Measurements from ENCODE around the gene ABCA13. TPM values are rescaled to one million over a fixed set of nuclear protein-coding genes. Genes with fewer than 3 reads are reported as not detected.

Gene ABCA13
- polyA plus RNA-seq, 3 donors: 0.10 to 0.41 (median 0.37) TPM

- peaks cover 0 to 5% (median 2%) of the 10 kb centered on the region in 7 donors for H3K9me3 Mint-ChIP-seq
- no peaks in the 10 kb centered on the region for H3K4me1 Mint-ChIP-seq
- H3K27me3 Mint-ChIP-seq (ENCODE audit: low read depth in 3 of 3): peaks cover 0 to 2% (median 0%) of the 10 kb centered on the region in 3 donors
- DNase-seq: no peak
- WGBS (ENCODE audit: insufficient coverage): 95% methylated on average over 2 of the region's 3 CpGs
- Histone ChIP-seq H3K27ac (ENCODE audit: low read depth in 1 of 2, low read length in 2 of 2) (no peak overlapping the region), H3K4me2 (replicated peaks; ENCODE audit: extremely low read depth, low read length, poor library complexity, severe bottlenecking) (no peak overlapping the region), H3K4me1 (ENCODE audit: control insufficient read depth in 1 of 2, insufficient read depth in 2 of 2, low read length in 2 of 2) (no peaks in the 10 kb centered on the region), H4K20me1 (ENCODE audit: insufficient read depth, low read length) (no peaks in the 10 kb centered on the region), H3K4me3 (replicated peaks in 1 of 3; ENCODE audit: low read depth in 2 of 3, low read length in 3 of 3) (no peak overlapping the region), H3K36me3 (replicated peaks in 1 of 2; ENCODE audit: control insufficient read depth in 1 of 2, insufficient read depth in 2 of 2, low read length in 2 of 2) (no peaks in the 10 kb centered on the region), H3K9me3 (replicated peaks in 1 of 2; ENCODE audit: control insufficient read depth in 1 of 2, insufficient read depth in 1 of 2, low read length in 2 of 2) (peaks cover 0 to 6% of the 10 kb centered on the region in 2 donors), H3K27me3 (ENCODE audit: control insufficient read depth in 2 of 2, insufficient read depth in 2 of 2, low read length in 2 of 2) (no peaks in the 10 kb centered on the region), H2AFZ (ENCODE audit: insufficient read depth, low read depth, low read length, poor library complexity, severe bottlenecking) (no peak overlapping the region), H3K9ac (ENCODE audit: insufficient read depth, low read length, poor library complexity, severe bottlenecking) (no peak overlapping the region), H3K79me2 (ENCODE audit: insufficient read depth, low read length) (no peaks in the 10 kb centered on the region)
- intact Hi-C loops (cut with micrococcal nuclease): no loop called here
- no peak for TF ChIP-seq CTCF (IDR thresholded peaks at IDR 0.05)
- no peaks in the 10 kb centered on the region for H3K36me3 Mint-ChIP-seq
- H3K27ac Mint-ChIP-seq: no peak overlapping the region
- no peak overlapping the region for H3K4me3 Mint-ChIP-seq
Measured at GRCh38 chr7:48497521-48497920, 326.3 kb downstream of the ABCA13 start.

- Histone ChIP-seq H2AFZ (ENCODE audit: insufficient read depth, low read depth, low read length, poor library complexity, severe bottlenecking) (no peak overlapping the region), H3K9ac (ENCODE audit: insufficient read depth, low read length, poor library complexity, severe bottlenecking) (no peak overlapping the region), H3K4me1 (ENCODE audit: control insufficient read depth in 1 of 2, insufficient read depth in 2 of 2, low read length in 2 of 2) (no peaks in the 10 kb centered on the region), H3K4me3 (replicated peaks in 1 of 3; ENCODE audit: low read depth in 2 of 3, low read length in 3 of 3) (no peak overlapping the region), H3K4me2 (replicated peaks; ENCODE audit: extremely low read depth, low read length, poor library complexity, severe bottlenecking) (no peak overlapping the region), H3K36me3 (replicated peaks in 1 of 2; ENCODE audit: control insufficient read depth in 1 of 2, insufficient read depth in 2 of 2, low read length in 2 of 2) (no peaks in the 10 kb centered on the region), H4K20me1 (ENCODE audit: insufficient read depth, low read length) (no peaks in the 10 kb centered on the region), H3K27ac (ENCODE audit: low read depth in 1 of 2, low read length in 2 of 2) (no peak overlapping the region), H3K79me2 (ENCODE audit: insufficient read depth, low read length) (no peaks in the 10 kb centered on the region), H3K9me3 (replicated peaks in 1 of 2; ENCODE audit: control insufficient read depth in 1 of 2, insufficient read depth in 1 of 2, low read length in 2 of 2) (peaks cover 0 to 6% of the 10 kb centered on the region in 2 donors), H3K27me3 (ENCODE audit: control insufficient read depth in 2 of 2, insufficient read depth in 2 of 2, low read length in 2 of 2) (no peaks in the 10 kb centered on the region)
- no peak for TF ChIP-seq CTCF (IDR thresholded peaks at IDR 0.05)
- Mint-ChIP-seq H3K36me3 (no peaks in the 10 kb centered on the region), H3K27me3 (ENCODE audit: low read depth in 3 of 3) (peaks cover 0 to 2% (median 0%) of the 10 kb centered on the region in 3 donors), H3K4me1 (no peaks in the 10 kb centered on the region), H3K4me3 (no peak overlapping the region), H3K27ac (no peak overlapping the region), H3K9me3 (peaks cover 0 to 5% (median 0%) of the 10 kb centered on the region in 7 donors)
- no CpG with 5 or more reads among the region's 4 CpGs for WGBS (ENCODE audit: insufficient coverage)
- no peak for DNase-seq
- intact Hi-C loops (cut with micrococcal nuclease): no loop called here
Measured at GRCh38 chr7:48502021-48502420, 330.8 kb downstream of the ABCA13 start.
